Mucosa of descending colon (tissue), 3 donors: Measurements from ENCODE around the gene HOXA11. TPM values are rescaled to one million over a fixed set of nuclear protein-coding genes. Genes with fewer than 3 reads are reported as not detected.

Experiments
- ATAC-seq: fragments of 200-7000 bp; cut with Tn5 transposase; one replicate; pipeline ENCODE4 v1.9.1; 2020; ENCODE audit warnings: mild to moderate bottlenecking, moderate library complexity
- DNase-seq, 3 donors: peaks; one replicate each; pipeline ENCODE4 v3.0.0-alpha.2; 2020
- H3K36me3 ChIP-seq: fragments of 200-600 bp; one replicate; pipeline ENCODE4 v1.8.0; 2021; ENCODE audit warnings: low read depth, mild to moderate bottlenecking
- H3K4me1 ChIP-seq: fragments of 200-600 bp; one replicate; pipeline ENCODE4 v1.8.0; 2021; ENCODE audit warnings: low read depth, mild to moderate bottlenecking
- H3K4me3 ChIP-seq: fragments of 200-600 bp; one replicate; pipeline ENCODE4 v1.8.0; 2021; ENCODE audit warnings: mild to moderate bottlenecking
- H3K9me3 ChIP-seq: fragments of 200-600 bp; one replicate; pipeline ENCODE4 v1.8.0; 2021; ENCODE audit warnings: mild to moderate bottlenecking
- intact Hi-C, 2 donors: fragments of 100-400 bp; cut with DNase I in 1 of 2; cut with micrococcal nuclease in 1 of 2; formaldehyde crosslinking; loops; one replicate each; pipeline versions ENCODE4 v1.11.0 to v1.11.1; 2022; cut with DNase I, micrococcal nuclease
- total RNA-seq, 3 donors: library from RNA; stranded (reverse); fragmentation: NEBNext Ultra II Directional in 2 of 3; extraction: Animal tissue kit (Norgen Biotek cat#: 25700) in 2 of 3; gene quantifications; one replicate each; pipeline versions ENCODE4 v1.2.1 to v1.2.4, GENCODE V29; 2021 to 2023
- TF ChIP-seq, protein P1 (sequence below): fragments of 200-600 bp; IDR thresholded peaks from one replicate; pipeline ENCODE4 v1.8.0; 2022; ENCODE audit warnings: antibody characterized with exemption, mild to moderate bottlenecking
- donor health status: DM: no; HTN: no; CAD: no; lungs with moderate emphysema.
- donor health status: DM: no; HTN: no; CAD: no.
- donor health status: DM: no; HTN: yes; CAD: no.

HOXA11 gene
- total RNA-seq, 3 donors from 2014 or later = 3.2 to 27.2 (median 5.4) TPM

DNA sequence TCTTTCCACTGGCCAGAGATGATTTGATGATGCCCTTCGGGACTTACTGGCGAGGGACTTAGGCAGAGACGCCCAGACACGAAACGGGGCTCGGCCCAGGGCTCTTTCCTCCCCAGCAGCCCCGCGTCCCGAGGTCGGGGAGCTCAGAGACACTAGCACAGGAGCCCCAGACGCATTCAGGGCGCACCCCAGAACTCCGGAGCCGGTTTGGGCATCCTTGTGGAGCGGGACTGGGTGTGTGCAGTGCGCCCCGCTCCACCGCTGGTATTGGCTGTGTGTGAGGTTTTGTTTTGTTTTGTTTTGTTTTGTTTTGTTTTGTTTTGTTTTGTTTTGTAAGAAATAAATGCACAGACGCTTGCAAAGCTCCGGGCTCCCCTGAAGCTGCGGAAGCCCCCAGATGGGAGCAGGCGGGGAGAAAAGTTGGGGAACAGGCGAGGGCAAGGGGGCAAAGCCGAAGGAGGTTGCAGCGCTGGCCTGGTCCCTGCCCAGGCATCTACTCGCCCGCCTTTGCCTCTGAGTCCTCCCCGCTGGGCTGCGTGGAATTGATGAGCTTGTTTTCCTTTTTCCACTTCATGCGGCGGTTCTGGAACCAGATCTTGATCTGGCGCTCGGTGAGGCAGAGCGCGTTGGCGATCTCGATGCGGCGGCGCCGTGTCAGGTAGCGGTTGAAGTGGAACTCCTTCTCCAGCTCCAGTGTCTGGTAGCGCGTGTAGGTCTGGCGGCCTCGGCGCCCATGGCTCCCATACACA, 39.7 kb downstream of the HOXA11 start:
- TF ChIP-seq, protein P1, sequence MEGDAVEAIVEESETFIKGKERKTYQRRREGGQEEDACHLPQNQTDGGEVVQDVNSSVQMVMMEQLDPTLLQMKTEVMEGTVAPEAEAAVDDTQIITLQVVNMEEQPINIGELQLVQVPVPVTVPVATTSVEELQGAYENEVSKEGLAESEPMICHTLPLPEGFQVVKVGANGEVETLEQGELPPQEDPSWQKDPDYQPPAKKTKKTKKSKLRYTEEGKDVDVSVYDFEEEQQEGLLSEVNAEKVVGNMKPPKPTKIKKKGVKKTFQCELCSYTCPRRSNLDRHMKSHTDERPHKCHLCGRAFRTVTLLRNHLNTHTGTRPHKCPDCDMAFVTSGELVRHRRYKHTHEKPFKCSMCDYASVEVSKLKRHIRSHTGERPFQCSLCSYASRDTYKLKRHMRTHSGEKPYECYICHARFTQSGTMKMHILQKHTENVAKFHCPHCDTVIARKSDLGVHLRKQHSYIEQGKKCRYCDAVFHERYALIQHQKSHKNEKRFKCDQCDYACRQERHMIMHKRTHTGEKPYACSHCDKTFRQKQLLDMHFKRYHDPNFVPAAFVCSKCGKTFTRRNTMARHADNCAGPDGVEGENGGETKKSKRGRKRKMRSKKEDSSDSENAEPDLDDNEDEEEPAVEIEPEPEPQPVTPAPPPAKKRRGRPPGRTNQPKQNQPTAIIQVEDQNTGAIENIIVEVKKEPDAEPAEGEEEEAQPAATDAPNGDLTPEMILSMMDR = no peak
- ATAC-seq = no peak
- Histone ChIP-seq H3K4me3 (no peak overlapping the region), H3K36me3 (no peaks in the 10 kb centered on the region), H3K9me3 (no peaks in the 10 kb centered on the region), H3K4me1 (peaks cover 32% of the 10 kb centered on the region)
- intact Hi-C loops = loop anchor here in 1 of 2 donors (5.0 kb wide), 1 partner anchor 463 kb away; no protein-coding TSS in a partner anchor
- DNase-seq = peak in 2 of 3 donors; percentile 42 to 61

DNA sequence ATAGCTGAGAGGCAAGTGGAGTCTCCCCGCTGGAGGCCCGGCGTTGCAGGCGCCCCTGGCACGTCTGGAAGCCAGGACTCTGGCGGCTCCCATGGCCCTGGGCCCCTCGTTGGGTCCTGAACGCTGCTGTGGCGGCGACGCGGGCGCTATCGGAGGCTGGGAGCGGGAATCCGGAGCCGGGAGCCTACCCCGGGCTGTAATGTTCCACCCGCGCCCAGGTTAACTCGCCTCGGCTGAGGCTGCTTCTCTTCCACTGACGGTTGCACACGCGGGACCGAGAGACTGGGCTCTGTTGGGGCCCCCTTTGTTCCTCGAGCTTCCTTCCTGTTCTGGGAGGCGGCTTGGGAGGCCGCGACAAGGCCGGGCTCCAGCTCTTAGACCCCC, 40.3 kb downstream of the HOXA11 start:
- intact Hi-C loops = loop anchor here in 1 of 2 donors (5.0 kb wide), 2 partner anchors 287 to 462 kb away; no protein-coding TSS in a partner anchor
- Histone ChIP-seq H3K4me1 (peaks cover 32% of the 10 kb centered on the region), H3K36me3 (no peaks in the 10 kb centered on the region), H3K9me3 (no peaks in the 10 kb centered on the region), H3K4me3 (no peak overlapping the region)
- no peak for ATAC-seq
- peak in 1 of 3 donors; percentile 59 for DNase-seq
- TF ChIP-seq, protein P1 = no peak

DNA sequence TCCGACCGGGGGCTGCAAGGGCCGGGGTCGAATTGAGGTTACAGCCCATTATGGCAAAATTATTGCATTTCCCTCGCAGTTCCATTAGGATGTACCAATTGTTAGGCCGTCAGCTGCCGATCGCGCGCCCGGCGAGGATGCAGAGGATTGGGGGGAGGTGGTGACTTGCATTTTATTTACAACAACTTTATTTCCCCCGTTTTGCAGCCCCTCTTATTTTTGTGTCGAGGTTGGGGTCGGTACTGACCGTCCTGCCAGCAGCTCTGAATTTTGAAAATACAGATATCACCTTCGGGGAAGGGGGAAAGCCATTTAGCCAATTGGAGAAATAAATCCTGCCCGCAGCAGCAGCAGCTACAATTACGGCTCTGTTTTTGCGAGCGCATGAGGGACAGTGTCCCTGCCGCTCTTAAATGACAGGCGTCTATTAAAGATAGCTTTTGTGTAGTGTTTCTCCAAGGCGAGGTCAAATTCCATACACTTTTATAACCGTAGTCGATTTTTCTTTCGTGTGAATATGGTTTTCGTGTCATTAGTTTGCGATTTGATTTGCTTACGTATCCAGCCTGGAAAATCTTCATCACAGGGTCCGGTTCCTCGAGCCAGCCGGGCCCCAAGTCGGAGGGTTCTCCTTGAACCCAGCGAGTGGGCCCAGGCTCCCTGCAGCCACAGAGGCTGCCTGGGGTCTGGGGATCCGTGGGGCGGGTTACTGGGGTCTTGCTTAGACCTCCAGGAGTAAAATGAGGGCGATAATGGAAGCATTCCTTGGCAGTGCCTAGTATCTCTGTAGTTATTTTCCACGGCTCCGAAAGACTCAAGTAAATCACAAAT, 40.9 kb downstream of the HOXA11 start:
- Histone ChIP-seq H3K9me3 (no peaks in the 10 kb centered on the region), H3K36me3 (no peaks in the 10 kb centered on the region), H3K4me1 (peaks cover 28% of the 10 kb centered on the region), H3K4me3 (no peak overlapping the region)
- DNase-seq = peak in 2 of 3 donors; percentile 47 to 55
- TF ChIP-seq, protein P1 = no peak
- intact Hi-C loops = loop anchor here in 1 of 2 donors (5.0 kb wide), 1 partner anchor 287 kb away; no protein-coding TSS in a partner anchor
- no peak for ATAC-seq

DNA sequence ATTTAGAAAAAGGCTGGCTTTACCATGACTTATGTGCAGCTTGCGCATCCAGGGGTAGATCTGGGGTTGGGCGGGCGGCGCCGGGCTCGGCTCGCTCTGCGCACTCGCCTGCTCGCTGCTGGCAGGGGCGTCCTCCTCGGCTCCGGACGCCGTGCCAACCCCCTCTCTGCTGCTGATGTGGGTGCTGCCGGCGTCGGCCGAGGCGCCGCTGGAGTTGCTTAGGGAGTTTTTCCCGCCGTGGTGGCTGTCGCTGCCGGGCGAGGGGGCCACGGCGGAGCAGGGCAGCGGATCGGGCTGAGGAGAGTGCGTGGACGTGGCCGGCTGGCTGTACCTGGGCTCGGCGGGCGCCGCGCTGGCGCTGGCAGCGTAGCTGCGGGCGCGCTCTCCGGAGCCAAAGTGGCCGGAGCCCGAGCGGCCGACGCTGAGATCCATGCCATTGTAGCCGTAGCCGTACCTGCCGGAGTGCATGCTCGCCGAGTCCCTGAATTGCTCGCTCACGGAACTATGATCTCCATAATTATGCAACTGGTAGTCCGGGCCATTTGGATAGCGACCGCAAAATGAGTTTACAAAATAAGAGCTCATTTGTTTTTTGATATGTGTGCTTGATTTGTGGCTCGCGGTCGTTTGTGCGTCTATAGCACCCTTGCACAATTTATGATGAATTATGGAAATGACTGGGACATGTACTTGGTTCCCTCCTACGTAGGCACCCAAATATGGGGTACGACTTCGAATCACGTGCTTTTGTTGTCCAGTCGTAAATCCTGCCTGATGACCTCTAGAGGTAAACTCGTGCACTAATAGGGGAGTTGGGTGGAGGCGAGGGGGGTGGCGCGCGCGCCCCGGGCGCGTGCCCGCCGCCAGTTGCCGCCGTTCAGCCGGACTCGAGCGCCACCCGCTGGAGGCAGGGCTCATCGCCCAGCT, 41.7 kb downstream of the HOXA11 start, which contains the start of gene HOXA5:
TSS of gene HOXA5 (minus strand) at position 659 of the 927 bp plus-strand sequence. CDS start at position 585, 74 bp downstream.
- peak; percentile 84 to 88 (median 84) for DNase-seq
- no peaks in the 10 kb centered on the region for H3K36me3 ChIP-seq
- ATAC-seq = peak; percentile 57
- H3K9me3 ChIP-seq = no peaks in the 10 kb centered on the region
- TF ChIP-seq, protein P1 = peak; percentile 66
- peaks cover 28% of the 10 kb centered on the region for H3K4me1 ChIP-seq
- intact Hi-C loops = loop anchor here in 1 of 2 donors (5.0 kb wide), 1 partner anchor 286 kb away; no protein-coding TSS in a partner anchor
- H3K4me3 ChIP-seq = peak within 1 kb of the TSS; percentile 28
